ENCODE measurements around the gene AGPAT1. TPM values are rescaled to one million over a fixed set of nuclear protein-coding genes. Genes with fewer than 3 reads are reported as not detected.

Gene AGPAT1
- total and polyA plus RNA-seq, 2 of the 13 experiments (the other 11 are each of a cell fraction or from before 2014, with no cell fraction given) = 51.3 to 139 TPM

GRCh38 chr6:32154514-32155161 lies 21.2 kb downstream of the AGPAT1 start (continued):
- TF ChIP-seq SIN3A (IDR thresholded peaks at IDR 0.05; ENCODE audit: borderline replicate concordance, low read depth, low read length) (peak; percentile 82; the same call in 1 of the 2 replicates), MEIS1 (CRISPR knock-in tag; IDR thresholded peaks at IDR 0.05; ENCODE audit: borderline replicate concordance) (peak; percentile 30; the same call in 1 of the 2 replicates), ZNF414 (CRISPR knock-in tag; IDR thresholded peaks at IDR 0.05) (0 out of 2 replicates have a peak, but pooled peaks have one; percentile 55), CEBPG (CRISPR knock-in tag; IDR thresholded peaks at IDR 0.05) (peak; percentile 34; the same call in 1 of the 2 replicates), NRL (CRISPR knock-in tag; IDR thresholded peaks at IDR 0.05; ENCODE audit: borderline replicate concordance) (no peak), ESRRA (CRISPR knock-in tag; IDR thresholded peaks at IDR 0.05; ENCODE audit: low read depth) (no peak; the same call in 1 of the 2 replicates), ZNF367 (CRISPR knock-in tag; IDR thresholded peaks at IDR 0.05; ENCODE audit: borderline replicate concordance) (no peak), MLX (CRISPR knock-in tag; IDR thresholded peaks at IDR 0.05) (peak; percentile 30; the same call in 1 of the 2 replicates), KLF13 (CRISPR knock-in tag; IDR thresholded peaks at IDR 0.05) (0 out of 2 replicates have a peak, but pooled peaks have one; percentile 13), HES4 (CRISPR knock-in tag; IDR thresholded peaks at IDR 0.05; ENCODE audit: borderline replicate concordance) (0 out of 2 replicates have a peak, but pooled peaks have one; percentile 84), ZNF777 (CRISPR knock-in tag; IDR thresholded peaks at IDR 0.05) (peak; percentile 92), ZBTB21 (CRISPR knock-in tag; IDR thresholded peaks at IDR 0.05) (no peak), IRF2 (CRISPR knock-in tag; IDR thresholded peaks at IDR 0.05) (peak; percentile 73), MAZ (IDR thresholded peaks at IDR 0.05; ENCODE audit: borderline replicate concordance, low read depth, low read length) (0 out of 2 replicates have a peak, but pooled peaks have one; percentile 10), MAZ (CRISPR knock-in tag; IDR thresholded peaks at IDR 0.05; ENCODE audit: low read depth) (no peak), NAIF1 (CRISPR knock-in tag; IDR thresholded peaks at IDR 0.05; ENCODE audit: borderline replicate concordance) (peak; percentile 2; the same call in 1 of the 2 replicates)
- TF ChIP-seq, protein P1, sequence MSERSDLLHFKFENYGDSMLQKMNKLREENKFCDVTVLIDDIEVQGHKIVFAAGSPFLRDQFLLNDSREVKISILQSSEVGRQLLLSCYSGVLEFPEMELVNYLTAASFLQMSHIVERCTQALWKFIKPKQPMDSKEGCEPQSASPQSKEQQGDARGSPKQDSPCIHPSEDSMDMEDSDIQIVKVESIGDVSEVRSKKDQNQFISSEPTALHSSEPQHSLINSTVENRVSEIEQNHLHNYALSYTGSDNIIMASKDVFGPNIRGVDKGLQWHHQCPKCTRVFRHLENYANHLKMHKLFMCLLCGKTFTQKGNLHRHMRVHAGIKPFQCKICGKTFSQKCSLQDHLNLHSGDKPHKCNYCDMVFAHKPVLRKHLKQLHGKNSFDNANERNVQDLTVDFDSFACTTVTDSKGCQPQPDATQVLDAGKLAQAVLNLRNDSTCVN (CRISPR knock-in tag; IDR thresholded peaks at IDR 0.05; ENCODE audit: borderline replicate concordance) = peak; percentile 31; the same call in 1 of the 2 replicates
- TF ChIP-seq, protein P2, sequence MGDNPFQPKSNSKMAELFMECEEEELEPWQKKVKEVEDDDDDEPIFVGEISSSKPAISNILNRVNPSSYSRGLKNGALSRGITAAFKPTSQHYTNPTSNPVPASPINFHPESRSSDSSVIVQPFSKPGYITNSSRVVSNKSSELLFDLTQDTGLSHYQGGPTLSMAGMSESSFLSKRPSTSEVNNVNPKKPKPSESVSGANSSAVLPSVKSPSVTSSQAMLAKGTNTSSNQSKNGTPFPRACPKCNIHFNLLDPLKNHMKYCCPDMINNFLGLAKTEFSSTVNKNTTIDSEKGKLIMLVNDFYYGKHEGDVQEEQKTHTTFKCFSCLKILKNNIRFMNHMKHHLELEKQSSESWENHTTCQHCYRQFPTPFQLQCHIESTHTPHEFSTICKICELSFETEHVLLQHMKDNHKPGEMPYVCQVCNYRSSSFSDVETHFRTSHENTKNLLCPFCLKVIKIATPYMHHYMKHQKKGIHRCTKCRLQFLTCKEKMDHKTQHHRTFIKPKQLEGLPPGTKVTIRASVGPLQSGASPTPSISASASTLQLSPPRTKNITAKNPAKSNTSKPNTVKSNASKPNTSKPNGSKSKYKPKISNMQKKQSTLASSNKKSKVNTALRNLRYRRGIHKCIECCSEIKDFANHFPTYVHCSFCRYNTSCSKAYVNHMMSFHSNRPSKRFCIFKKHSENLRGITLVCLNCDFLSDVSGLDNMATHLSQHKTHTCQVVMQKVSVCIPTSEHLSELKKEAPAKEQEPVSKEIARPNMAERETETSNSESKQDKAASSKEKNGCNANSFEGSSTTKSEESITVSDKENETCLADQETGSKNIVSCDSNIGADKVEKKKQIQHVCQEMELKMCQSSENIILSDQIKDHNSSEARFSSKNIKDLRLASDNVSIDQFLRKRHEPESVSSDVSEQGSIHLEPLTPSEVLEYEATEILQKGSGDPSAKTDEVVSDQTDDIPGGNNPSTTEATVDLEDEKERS (CRISPR knock-in tag; IDR thresholded peaks at IDR 0.05) = peak; percentile 96
- TF ChIP-seq, protein P3, sequence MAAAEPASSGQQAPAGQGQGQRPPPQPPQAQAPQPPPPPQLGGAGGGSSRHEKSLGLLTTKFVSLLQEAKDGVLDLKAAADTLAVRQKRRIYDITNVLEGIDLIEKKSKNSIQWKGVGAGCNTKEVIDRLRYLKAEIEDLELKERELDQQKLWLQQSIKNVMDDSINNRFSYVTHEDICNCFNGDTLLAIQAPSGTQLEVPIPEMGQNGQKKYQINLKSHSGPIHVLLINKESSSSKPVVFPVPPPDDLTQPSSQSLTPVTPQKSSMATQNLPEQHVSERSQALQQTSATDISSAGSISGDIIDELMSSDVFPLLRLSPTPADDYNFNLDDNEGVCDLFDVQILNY (CRISPR knock-in tag; conservative IDR thresholded peaks at IDR 0.05) = 0 out of 2 replicates have a peak, but pooled peaks have one; percentile 39
- TF ChIP-seq, protein P4, sequence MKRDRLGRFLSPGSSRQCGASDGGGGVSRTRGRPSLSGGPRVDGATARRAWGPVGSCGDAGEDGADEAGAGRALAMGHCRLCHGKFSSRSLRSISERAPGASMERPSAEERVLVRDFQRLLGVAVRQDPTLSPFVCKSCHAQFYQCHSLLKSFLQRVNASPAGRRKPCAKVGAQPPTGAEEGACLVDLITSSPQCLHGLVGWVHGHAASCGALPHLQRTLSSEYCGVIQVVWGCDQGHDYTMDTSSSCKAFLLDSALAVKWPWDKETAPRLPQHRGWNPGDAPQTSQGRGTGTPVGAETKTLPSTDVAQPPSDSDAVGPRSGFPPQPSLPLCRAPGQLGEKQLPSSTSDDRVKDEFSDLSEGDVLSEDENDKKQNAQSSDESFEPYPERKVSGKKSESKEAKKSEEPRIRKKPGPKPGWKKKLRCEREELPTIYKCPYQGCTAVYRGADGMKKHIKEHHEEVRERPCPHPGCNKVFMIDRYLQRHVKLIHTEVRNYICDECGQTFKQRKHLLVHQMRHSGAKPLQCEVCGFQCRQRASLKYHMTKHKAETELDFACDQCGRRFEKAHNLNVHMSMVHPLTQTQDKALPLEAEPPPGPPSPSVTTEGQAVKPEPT (CRISPR knock-in tag; IDR thresholded peaks at IDR 0.05; ENCODE audit: low read depth) = no peak
